CD8-positive, alpha-beta memory T cell (primary cell): Measurements from ENCODE around the gene NCKAP5. TPM values are rescaled to one million over a fixed set of nuclear protein-coding genes. Genes with fewer than 3 reads are reported as not detected.

Experiments
- CTCF ChIA-PET: fragments of 350-600 bp; sonication (Branson Sonifier 250); formaldehyde crosslinking; loops from one replicate; lab custom pipeline; 2021; ENCODE audit warnings: antibody characterized with exemption; lab: Charles Lee
- POLR2A ChIA-PET: fragments of 350-600 bp; sonication (Branson Sonifier 250); formaldehyde crosslinking; loops from one replicate; lab custom pipeline; 2021; ENCODE audit warnings: antibody characterized with exemption; lab: Charles Lee
- DNase-seq, 5 donors: peaks; one replicate each; pipeline versions ENCODE4 v3.0.0 to v3.0.0-alpha.2; 2020 to 2022; ENCODE audit warnings: mixed read lengths in 1 of 5
- H3K27ac ChIP-seq: one replicate; pipeline ENCODE4 v1.7.0; 2013; ENCODE audit warnings: low read depth, mild to moderate bottlenecking, low read length, moderate library complexity
- H3K27me3 ChIP-seq: 2 replicates; pipeline ENCODE4 v1.7.0; 2013; ENCODE audit warnings: low read length, mild to moderate bottlenecking; ENCODE audit not compliant: insufficient read depth, poor library complexity, severe bottlenecking
- H3K36me3 ChIP-seq: 2 replicates; pipeline ENCODE4 v1.7.0; 2013; ENCODE audit warnings: mild to moderate bottlenecking, low read length, moderate library complexity; ENCODE audit not compliant: insufficient read depth
- H3K4me1 ChIP-seq: 2 replicates; pipeline ENCODE4 v1.7.0; 2013; ENCODE audit warnings: mild to moderate bottlenecking, low read length, moderate library complexity; ENCODE audit not compliant: insufficient read depth
- H3K4me3 ChIP-seq: 2 replicates; pipeline ENCODE4 v1.7.0; 2013; ENCODE audit warnings: mild to moderate bottlenecking, low read length
- H3K9me3 ChIP-seq: 2 replicates; pipeline ENCODE4 v1.7.0; 2013; ENCODE audit warnings: mild to moderate bottlenecking, low read length
- H3K27ac Mint-ChIP-seq, 8 donors: one replicate each; pipeline ENCODE4 v1.8.0; 2020 to 2021; ENCODE audit warnings: mixed read lengths in 8 of 8, mild to moderate bottlenecking in 6 of 8, inconsistent platforms in 3 of 8, moderate library complexity in 3 of 8
- H3K27me3 Mint-ChIP-seq, 2 donors: one replicate each; pipeline ENCODE4 v1.8.0; 2020 to 2021; ENCODE audit warnings: mixed read lengths in 2 of 2, mild to moderate bottlenecking in 1 of 2, moderate library complexity in 1 of 2
- H3K36me3 Mint-ChIP-seq, 3 donors: one replicate each; pipeline ENCODE4 v1.8.0; 2020 to 2021; ENCODE audit warnings: mixed read lengths in 3 of 3, inconsistent platforms in 1 of 3, mild to moderate bottlenecking in 1 of 3
- H3K4me1 Mint-ChIP-seq, 3 donors: one replicate each; pipeline ENCODE4 v1.8.0; 2020 to 2021; ENCODE audit warnings: mixed read lengths in 3 of 3, inconsistent platforms in 1 of 3, mild to moderate bottlenecking in 1 of 3
- H3K4me3 Mint-ChIP-seq, 7 donors: one replicate each; pipeline ENCODE4 v1.8.0; 2020 to 2021; ENCODE audit warnings: mixed read lengths in 7 of 7, mild to moderate bottlenecking in 6 of 7, moderate library complexity in 4 of 7, inconsistent platforms in 2 of 7
- H3K9me3 Mint-ChIP-seq, 5 donors: one replicate each; pipeline ENCODE4 v1.8.0; 2020 to 2022; ENCODE audit warnings: mixed read lengths in 5 of 5, mild to moderate bottlenecking in 3 of 5, moderate library complexity in 2 of 5, inconsistent platforms in 1 of 5
- polyA plus RNA-seq: library from polyadenylated mRNA; unstranded; fragments of 300-500 nt; fragmentation: Illumina TruSeq; gene quantifications from one replicate; pipeline ENCODE4 v1.2.3, GENCODE V29; 2021
- total RNA-seq, 2 experiments: library from RNA; stranded (reverse); gene quantifications; one replicate each; pipeline ENCODE4 v1.2.3, GENCODE V29; 2021

Gene NCKAP5
- total and polyA plus RNA-seq, 3 experiments from 2014 or later: not detected

DNA sequence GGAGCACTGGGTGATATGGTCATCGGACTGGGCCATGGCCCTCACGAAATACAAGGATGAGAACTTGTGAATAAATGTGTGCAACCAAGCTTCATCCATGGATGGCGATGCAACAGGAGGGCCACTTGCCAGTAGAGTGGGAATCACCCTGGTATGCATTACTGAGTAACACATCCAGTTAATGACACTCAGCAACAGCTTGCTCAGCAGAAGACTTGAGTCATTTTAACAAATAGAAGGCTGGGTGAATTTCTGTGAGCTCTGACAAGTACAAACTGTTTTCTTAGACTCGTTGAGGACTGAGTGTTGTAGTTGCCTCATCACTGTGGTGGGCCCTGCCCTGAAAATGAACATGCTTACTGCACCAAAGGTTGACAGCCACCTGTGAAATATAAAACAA lies 221.6 kb downstream of the NCKAP5 start:
- POLR2A ChIA-PET: no interaction called here
- no peaks in the 10 kb centered on the region for H3K9me3 ChIP-seq
- H3K27me3 ChIP-seq: no peaks in the 10 kb centered on the region
- DNase-seq: no peak
- Mint-ChIP-seq H3K4me1 (no peaks in the 10 kb centered on the region), H3K27ac (no peak overlapping the region), H3K27me3 (no peaks in the 10 kb centered on the region), H3K36me3 (no peaks in the 10 kb centered on the region), H3K9me3 (peaks cover 0 to 10% (median 0%) of the 10 kb centered on the region in 5 donors), H3K4me3 (no peak overlapping the region)
- H3K27ac ChIP-seq: no peak overlapping the region
- H3K36me3 ChIP-seq: no peaks in the 10 kb centered on the region
- H3K4me1 ChIP-seq: no peaks in the 10 kb centered on the region
- CTCF ChIA-PET: interaction anchor here (0.5 kb wide), 1 partner anchor 761 kb away, joined by 4 read pairs; no protein-coding TSS in a partner anchor
- H3K4me3 ChIP-seq: no peak overlapping the region

DNA sequence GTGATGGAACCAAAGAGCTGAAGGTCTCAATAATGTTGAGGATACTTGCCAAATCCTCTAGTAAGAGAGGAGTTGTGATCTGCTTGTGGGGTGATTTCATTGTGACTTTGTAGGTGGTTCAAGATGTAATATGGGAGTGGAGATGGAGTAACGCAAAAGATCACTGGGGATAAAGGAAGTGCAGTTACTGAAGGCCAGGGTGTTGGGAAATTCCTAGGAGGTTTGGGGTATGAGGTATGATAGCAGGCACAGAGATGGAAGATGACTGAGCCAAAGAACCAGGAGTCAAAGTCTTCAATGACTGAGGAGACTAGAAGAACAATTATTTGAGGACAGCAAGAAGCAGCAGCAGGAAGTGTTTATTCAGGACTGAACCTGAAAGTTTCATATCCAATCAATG lies 222.6 kb downstream of the NCKAP5 start:
- Histone ChIP-seq H3K27ac (no peak overlapping the region), H3K36me3 (no peaks in the 10 kb centered on the region), H3K9me3 (no peaks in the 10 kb centered on the region), H3K4me3 (no peak overlapping the region), H3K27me3 (no peaks in the 10 kb centered on the region), H3K4me1 (no peaks in the 10 kb centered on the region)
- no peaks in the 10 kb centered on the region for H3K27me3 Mint-ChIP-seq
- H3K4me3 Mint-ChIP-seq: no peak overlapping the region
- H3K27ac Mint-ChIP-seq: no peak overlapping the region
- CTCF ChIA-PET: no interaction called here
- H3K9me3 Mint-ChIP-seq: peaks cover 0 to 10% (median 0%) of the 10 kb centered on the region in 5 donors
- H3K4me1 Mint-ChIP-seq: no peaks in the 10 kb centered on the region
- no peaks in the 10 kb centered on the region for H3K36me3 Mint-ChIP-seq
- DNase-seq: no peak
- POLR2A ChIA-PET: no interaction called here

DNA sequence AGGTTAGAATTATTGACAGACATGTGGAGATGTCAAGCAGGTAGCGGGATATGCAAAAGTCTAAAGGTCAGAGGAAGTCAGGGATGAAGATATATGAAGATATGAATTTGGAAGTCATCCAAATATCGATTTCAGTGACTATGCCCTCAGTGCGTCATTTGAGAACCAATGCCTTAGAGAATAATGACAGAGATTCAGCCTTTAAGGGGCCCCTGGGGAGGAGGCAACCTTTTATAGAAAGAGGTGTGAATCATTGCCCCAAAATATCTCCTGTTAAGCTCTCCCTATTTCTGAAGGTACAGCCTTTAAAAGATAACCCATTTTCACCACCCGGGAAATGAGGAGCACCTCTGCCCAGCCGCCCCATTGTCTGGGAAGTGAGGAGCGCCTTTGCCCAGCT lies 223.4 kb downstream of the NCKAP5 start:
- Mint-ChIP-seq H3K36me3 (no peaks in the 10 kb centered on the region), H3K4me1 (no peaks in the 10 kb centered on the region), H3K27me3 (no peaks in the 10 kb centered on the region), H3K27ac (no peak overlapping the region), H3K9me3 (peaks cover 0 to 15% (median 0%) of the 10 kb centered on the region in 5 donors), H3K4me3 (no peak overlapping the region)
- CTCF ChIA-PET: no interaction called here
- POLR2A ChIA-PET: no interaction called here
- H3K27me3 ChIP-seq: no peaks in the 10 kb centered on the region
- H3K27ac ChIP-seq: no peak overlapping the region
- H3K9me3 ChIP-seq: no peaks in the 10 kb centered on the region
- no peak overlapping the region for H3K4me3 ChIP-seq
- no peaks in the 10 kb centered on the region for H3K36me3 ChIP-seq
- DNase-seq: no peak
- H3K4me1 ChIP-seq: no peaks in the 10 kb centered on the region

DNA sequence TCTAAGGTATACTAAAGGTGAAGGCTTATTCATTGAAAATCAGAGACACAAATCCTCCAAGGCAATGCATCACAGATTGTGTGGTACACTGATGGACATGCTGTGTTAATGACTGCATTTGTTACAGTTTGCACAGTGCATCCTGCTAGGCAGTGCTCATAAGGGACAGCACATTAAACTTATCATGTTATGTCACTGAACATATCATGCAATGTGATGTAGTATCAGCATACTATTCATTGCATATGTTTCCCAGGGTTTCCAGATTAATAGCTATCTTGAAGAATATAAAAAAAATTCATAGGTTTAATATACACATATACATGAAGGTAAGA lies 225.3 kb downstream of the NCKAP5 start:
- Histone ChIP-seq H3K27ac (no peak overlapping the region), H3K36me3 (no peaks in the 10 kb centered on the region), H3K27me3 (no peaks in the 10 kb centered on the region), H3K9me3 (no peaks in the 10 kb centered on the region), H3K4me1 (no peaks in the 10 kb centered on the region), H3K4me3 (no peak overlapping the region)
- Mint-ChIP-seq H3K36me3 (no peaks in the 10 kb centered on the region), H3K27me3 (no peaks in the 10 kb centered on the region), H3K4me3 (no peak overlapping the region), H3K9me3 (peaks cover 0 to 15% (median 0%) of the 10 kb centered on the region in 5 donors), H3K4me1 (no peaks in the 10 kb centered on the region), H3K27ac (no peak overlapping the region)
- ChIA-PET POLR2A (no interaction called here), CTCF (no interaction called here)
- DNase-seq: no peak

DNA sequence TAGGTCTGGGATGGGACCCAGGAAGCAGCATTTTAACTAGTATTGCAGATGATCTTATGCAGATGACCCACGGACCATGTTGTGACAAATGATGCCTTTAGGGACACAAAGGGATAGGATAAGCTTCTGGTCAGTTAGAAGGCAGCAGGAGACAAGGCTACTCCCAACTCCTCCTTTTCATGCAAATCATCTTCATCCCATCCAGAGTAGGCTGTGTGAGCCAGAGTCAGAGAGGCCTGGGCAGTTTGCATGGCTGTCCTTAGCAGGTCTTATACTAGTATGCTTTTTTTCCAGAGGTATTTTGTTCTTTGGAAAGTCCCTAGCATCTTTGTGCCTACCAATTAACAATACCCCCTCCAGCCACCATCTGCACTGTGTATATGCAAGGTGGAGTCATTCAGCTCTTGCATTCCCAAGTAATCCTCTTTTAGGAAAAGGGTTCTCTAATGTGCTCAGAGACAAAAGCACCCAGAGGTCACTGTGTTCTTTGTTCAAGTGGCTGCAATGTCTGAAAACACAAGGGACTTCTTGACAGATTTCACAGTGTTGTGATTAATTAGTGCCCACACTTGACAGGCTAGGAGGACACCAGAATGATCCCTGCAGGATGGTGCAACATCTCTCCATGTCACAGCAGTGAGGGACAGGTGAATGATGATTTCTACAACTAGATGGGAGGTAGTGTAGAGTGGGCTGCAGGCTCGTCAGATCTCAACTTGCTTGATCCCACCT lies 225.8 kb downstream of the NCKAP5 start:
- H3K27ac ChIP-seq: no peak overlapping the region
- H3K36me3 ChIP-seq: no peaks in the 10 kb centered on the region
- Mint-ChIP-seq H3K4me1 (no peaks in the 10 kb centered on the region), H3K27me3 (no peaks in the 10 kb centered on the region), H3K27ac (no peak overlapping the region), H3K4me3 (no peak overlapping the region), H3K36me3 (no peaks in the 10 kb centered on the region), H3K9me3 (peaks cover 0 to 15% (median 0%) of the 10 kb centered on the region in 5 donors)
- H3K4me1 ChIP-seq: no peaks in the 10 kb centered on the region
- no peaks in the 10 kb centered on the region for H3K9me3 ChIP-seq
- ChIA-PET POLR2A (no interaction called here), CTCF (no interaction called here)
- no peak overlapping the region for H3K4me3 ChIP-seq
- no peak for DNase-seq
- H3K27me3 ChIP-seq: no peaks in the 10 kb centered on the region

DNA sequence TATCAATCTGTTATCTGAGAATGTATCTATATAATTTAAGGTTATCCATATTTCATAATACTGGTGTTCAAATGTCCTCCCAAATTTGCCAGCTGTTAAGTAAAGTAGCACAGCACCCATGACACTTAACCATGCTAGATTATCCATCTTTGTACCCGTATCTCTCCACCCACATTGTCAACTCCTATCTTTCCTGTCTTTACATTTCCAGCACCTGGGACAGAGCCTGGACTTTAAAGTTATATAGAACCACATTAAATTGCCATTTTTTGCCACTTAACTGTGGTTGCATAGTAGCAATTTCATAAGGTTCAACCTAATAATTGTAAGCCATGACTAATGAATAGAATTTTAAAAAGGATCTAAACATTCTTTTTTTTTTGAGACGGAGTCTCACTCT lies 226.7 kb downstream of the NCKAP5 start:
- no peak for DNase-seq
- POLR2A ChIA-PET: no interaction called here
- Histone ChIP-seq H3K27me3 (no peaks in the 10 kb centered on the region), H3K9me3 (no peaks in the 10 kb centered on the region), H3K4me1 (no peaks in the 10 kb centered on the region), H3K4me3 (no peak overlapping the region), H3K36me3 (no peaks in the 10 kb centered on the region), H3K27ac (no peak overlapping the region)
- CTCF ChIA-PET: no interaction called here
- Mint-ChIP-seq H3K36me3 (no peaks in the 10 kb centered on the region), H3K27me3 (no peaks in the 10 kb centered on the region), H3K9me3 (peaks cover 0 to 15% (median 0%) of the 10 kb centered on the region in 5 donors), H3K4me1 (no peaks in the 10 kb centered on the region), H3K4me3 (no peak overlapping the region), H3K27ac (no peak overlapping the region)

DNA sequence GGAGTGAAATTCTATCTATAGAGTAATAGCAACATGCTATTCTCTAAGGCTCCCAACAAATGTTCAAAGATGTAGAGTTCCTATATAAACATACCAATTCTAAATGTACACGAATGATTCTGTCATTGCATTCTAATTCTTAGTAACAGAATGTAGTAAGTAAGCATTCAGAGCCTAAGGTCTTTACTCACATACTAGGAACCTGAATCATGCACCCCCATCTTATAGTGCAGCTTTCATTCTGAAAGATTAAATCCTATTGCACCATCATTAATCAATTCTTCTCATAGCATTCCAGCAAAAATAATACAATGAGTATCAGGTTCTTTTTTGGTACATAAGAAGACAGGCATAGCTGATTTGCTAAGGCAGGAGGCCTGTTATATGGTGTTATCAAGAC lies 230.0 kb downstream of the NCKAP5 start:
- ChIA-PET POLR2A (no interaction called here), CTCF (no interaction called here)
- DNase-seq: no peak
- Histone ChIP-seq H3K9me3 (no peaks in the 10 kb centered on the region), H3K27ac (no peak overlapping the region), H3K36me3 (no peaks in the 10 kb centered on the region), H3K4me1 (no peaks in the 10 kb centered on the region), H3K4me3 (no peak overlapping the region), H3K27me3 (no peaks in the 10 kb centered on the region)
- Mint-ChIP-seq H3K36me3 (no peaks in the 10 kb centered on the region), H3K4me1 (no peaks in the 10 kb centered on the region), H3K4me3 (no peak overlapping the region), H3K27ac (no peak overlapping the region), H3K27me3 (no peaks in the 10 kb centered on the region), H3K9me3 (peaks cover 0 to 12% (median 0%) of the 10 kb centered on the region in 5 donors)

DNA sequence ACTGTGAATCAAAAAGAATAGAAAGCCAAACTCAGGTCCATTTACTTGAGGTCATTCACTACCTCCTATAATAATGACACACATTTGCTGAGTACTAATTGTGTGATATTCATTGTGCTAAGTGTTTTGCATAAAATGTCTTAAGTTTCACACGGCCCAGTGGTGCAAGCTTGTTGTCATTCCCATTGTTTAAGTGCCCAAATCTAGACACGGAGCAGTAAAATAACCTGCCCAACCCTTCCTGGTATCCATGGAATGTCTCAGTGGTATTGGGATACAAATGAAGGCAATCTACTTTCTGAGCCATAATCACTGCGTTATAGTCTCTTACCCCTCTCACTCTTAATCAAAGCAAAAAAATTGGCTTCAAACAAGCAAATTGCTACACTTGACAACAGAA lies 233.3 kb downstream of the NCKAP5 start:
- no peaks in the 10 kb centered on the region for H3K36me3 Mint-ChIP-seq

More for the DNA sequence above, 233.3 kb downstream of the NCKAP5 start:
- Mint-ChIP-seq H3K4me3 (no peak overlapping the region), H3K27ac (no peak overlapping the region), H3K27me3 (no peaks in the 10 kb centered on the region), H3K4me1 (no peaks in the 10 kb centered on the region), H3K9me3 (peaks cover 0 to 3% (median 0%) of the 10 kb centered on the region in 5 donors)
- POLR2A ChIA-PET: no interaction called here
- no peaks in the 10 kb centered on the region for H3K9me3 ChIP-seq
- no peaks in the 10 kb centered on the region for H3K4me1 ChIP-seq
- H3K4me3 ChIP-seq: no peak overlapping the region
- no peak overlapping the region for H3K27ac ChIP-seq
- CTCF ChIA-PET: no interaction called here
- no peaks in the 10 kb centered on the region for H3K27me3 ChIP-seq
- no peaks in the 10 kb centered on the region for H3K36me3 ChIP-seq
- no peak for DNase-seq
